K562 (cell line): Measurements from ENCODE around the gene BNIP3. TPM values are rescaled to one million over a fixed set of nuclear protein-coding genes. Genes with fewer than 3 reads are reported as not detected.

Experiments
- ATAC-seq: fragments of 200-7000 bp; cut with Tn5 transposase; 3 replicates; pipeline ENCODE4 v1.9.1; 2020; ENCODE audit warnings: moderate library complexity
- BruUV-seq: library from RNA; stranded (reverse); fragments of 400-500 nt; replicated peaks from 2 replicates; lab custom pipeline; 2021; lab: Mats Ljungman, UMichigan
- CTCF ChIA-PET: fragments of 300-600 bp; formaldehyde crosslinking; extraction: SDS; loops from one replicate; lab custom pipeline; 2021; ENCODE audit warnings: low intra/inter-chr PET ratio; lab: Yijun Ruan, JAX
- POLR2A ChIA-PET: fragments of 300-600, 350-650 bp; sonication (Branson Sonifier 250); formaldehyde crosslinking; extraction: SDS; loops from one replicate; lab custom pipeline; 2021; ENCODE audit warnings: antibody characterized with exemption, inconsistent platforms; lab: Yijun Ruan, JAX
- DNase-seq, 4 experiments: peaks; one replicate each; pipeline versions ENCODE4 v3.0.0 to v3.0.0-alpha.2; 2011 to 2018; ENCODE audit warnings: low spot score in 3 of 4, mixed read lengths in 3 of 4; ENCODE audit errors: extremely low read depth in 1 of 4
- FAIRE-seq: peaks from 2 replicates; lab custom pipeline; 2011; peaks lifted over from hg19 to GRCh38; lab: Jason Lieb, UNC
- H2AFZ ChIP-seq: 2 replicates; pipeline ENCODE4 v1.6.0; 2011; ENCODE audit warnings: low read depth, low read length, control low read depth, inconsistent platforms
- H3K27ac ChIP-seq: fragments of 200-600 bp; 3 replicates; pipeline ENCODE4 v1.8.0; 2011; ENCODE audit warnings: low read depth, mild to moderate bottlenecking, control low read depth, inconsistent platforms, low read length, moderate library complexity, mixed read lengths; ENCODE audit errors: extremely low read depth
- H3K27me3 ChIP-seq, 2 experiments: fragments of 300-600 bp in 1 of 2; 2 replicates in 1 of 2; 3 replicates in 1 of 2; pipeline versions ENCODE4 v1.6.0 to v1.8.0; 2011; ENCODE audit warnings: inconsistent platforms in 2 of 2, low read length in 2 of 2, mild to moderate bottlenecking in 1 of 2, mixed read lengths in 1 of 2, moderate library complexity in 1 of 2; ENCODE audit not compliant: control insufficient read depth in 2 of 2, insufficient read depth in 2 of 2
- H3K36me3 ChIP-seq: fragments of 300-600 bp; 3 replicates; pipeline ENCODE4 v1.8.0; 2011; ENCODE audit warnings: mild to moderate bottlenecking, low read length, inconsistent platforms; ENCODE audit not compliant: control insufficient read depth, insufficient read depth
- H3K4me1 ChIP-seq, 2 experiments: fragments of 200-600 bp in 1 of 2; replicated peaks in 1 of 2; 2 replicates in 1 of 2; 3 replicates in 1 of 2; pipeline versions ENCODE4 v1.5.1 to v1.8.0; 2011; ENCODE audit warnings: inconsistent platforms in 2 of 2, low read length in 2 of 2, mild to moderate bottlenecking in 1 of 2, mixed read lengths in 1 of 2, moderate library complexity in 1 of 2; ENCODE audit not compliant: control insufficient read depth in 2 of 2, insufficient read depth in 2 of 2
- H3K4me2 ChIP-seq: 2 replicates; pipeline ENCODE4 v1.6.1; 2011; ENCODE audit warnings: low read length, control low read depth, inconsistent platforms, mixed read lengths; ENCODE audit not compliant: insufficient read depth
- H3K4me3 ChIP-seq: fragments of 200-600 bp; sonication (generic), shearing (Covaris generic); 2 replicates; pipeline ENCODE4 v1.5.1; 2016; ENCODE audit warnings: control low read depth, inconsistent platforms
- H3K79me2 ChIP-seq: fragments of 200-600 bp; 3 replicates; pipeline ENCODE4 v1.8.0; 2011; ENCODE audit warnings: low read length, inconsistent platforms; ENCODE audit not compliant: control insufficient read depth, insufficient read depth
- H3K9ac ChIP-seq, 2 experiments: 2 replicates each; pipeline versions ENCODE4 v1.6.0 to v1.6.1; 2011; ENCODE audit warnings: low read depth in 2 of 2, low read length in 2 of 2, control low read depth in 1 of 2, inconsistent platforms in 1 of 2, mild to moderate bottlenecking in 1 of 2, mixed read lengths in 1 of 2; ENCODE audit not compliant: insufficient read depth in 1 of 2
- H3K9me1 ChIP-seq: one replicate; pipeline ENCODE4 v1.6.0; 2011; ENCODE audit warnings: inconsistent platforms, mild to moderate bottlenecking, low read length, moderate library complexity; ENCODE audit not compliant: control insufficient read depth, insufficient read depth
- H3K9me3 ChIP-seq: replicated peaks from 2 replicates; pipeline ENCODE4 v1.5.1; 2011; ENCODE audit warnings: low read depth, low read length, inconsistent platforms; ENCODE audit not compliant: control insufficient read depth, insufficient read depth
- H4K20me1 ChIP-seq: replicated peaks from 2 replicates; pipeline ENCODE4 v1.6.1; 2011; ENCODE audit warnings: low read length, inconsistent platforms, mixed read lengths; ENCODE audit not compliant: control insufficient read depth, insufficient read depth
- CHD1 ChIP-seq: fragments of 200-600 bp; sonication (generic); IDR thresholded peaks from one replicate; pipeline ENCODE4 v1.6.1; 2012; ENCODE audit warnings: mild to moderate bottlenecking, moderate library complexity, low read length, inconsistent platforms
- DNMT1 ChIP-seq: fragments of 450-650 bp; IDR thresholded peaks from 2 replicates; pipeline ENCODE4 v1.6.1; 2016; ENCODE audit warnings: antibody characterized with exemption, mild to moderate bottlenecking
- MLX ChIP-seq, 2 experiments: fragments of 450-650 bp in 1 of 2; sonication (generic) in 1 of 2; formaldehyde crosslinking; conservative IDR thresholded peaks; 2 replicates each; pipeline versions ENCODE4 v1.4.0 to v1.8.1; 2020 to 2022; ENCODE audit warnings: mild to moderate bottlenecking in 1 of 2, missing genetic modification reagents in 1 of 2
- PATZ1 ChIP-seq: fragments of 250-450 bp; sonication (Bioruptor Pico); IDR thresholded peaks from 2 replicates; pipeline ENCODE4 v1.5.0; 2020; ENCODE audit warnings: mild to moderate bottlenecking, borderline replicate concordance
- TAF15 ChIP-seq: fragments of 200-400 bp; formaldehyde crosslinking; IDR thresholded peaks from 2 replicates; pipeline ENCODE4 v1.6.1; 2017; ENCODE audit warnings: mild to moderate bottlenecking, low read depth, low read length, moderate library complexity
- TCFL5 ChIP-seq: fragments of 250-450 bp; sonication (Bioruptor Pico); conservative IDR thresholded peaks from 2 replicates; pipeline ENCODE4 v1.6.1; 2021; ENCODE audit warnings: mild to moderate bottlenecking, moderate library complexity, matching md5 sums
- TSHZ1 ChIP-seq: fragments of 250-450 bp; sonication (Bioruptor Pico); IDR thresholded peaks from 2 replicates; pipeline ENCODE4 v1.4.0; 2020; ENCODE audit warnings: mild to moderate bottlenecking, moderate library complexity
- WGBS: fragments of 100-300 bp; shearing (Covaris generic); methylation state at CpG from one replicate; pipeline ENCODE4 v1.1.6; 2016; ENCODE audit warnings: low coverage, mixed read lengths; ENCODE audit not compliant: insufficient coverage; ENCODE audit errors: missing lambda C conversion rate; 5-methylcytosine and 5-hydroxymethylcytosine counted together
- in situ Hi-C: fragments of 300-500 bp; cut with MboI; formaldehyde crosslinking; loops from 4 replicates; pipeline ENCODE4 v1.15.0; 2018; ENCODE audit warnings: inconsistent platforms, mixed read lengths
- intact Hi-C: fragments of 100-400 bp; cut with micrococcal nuclease; formaldehyde crosslinking; loops from 2 replicates; pipeline ENCODE4 v1.14.2; 2022
- polyA plus RNA-seq, 8 experiments: library from polyadenylated mRNA; depleted of rRNA in 4 of 8; stranded (reverse) in 5 of 8; unstranded in 3 of 8; fragments of >200 nt; fragmentation: Nextera tagmentation in 2 of 8; fragmentation: Illumina TruSeq in 1 of 8; extraction: Ambion mirVana in 2 of 8; extraction: Trizol in 1 of 8; gene quantifications; 2 replicates each; pipeline versions ENCODE4 v1.2.1 to v1.2.3, GENCODE V29; 2011 to 2014; ENCODE audit warnings: inconsistent platforms in 1 of 8, missing spikeins in 1 of 8
- total RNA-seq, 7 experiments: library from RNA; depleted of rRNA in 6 of 7; stranded (reverse); fragments of >200 nt in 6 of 7; fragmentation: Illumina TruSeq in 2 of 7; extraction: Trizol in 2 of 7; gene quantifications; 2 replicates each; pipeline versions ENCODE4 v1.2.1 to v1.2.3, GENCODE V29; 2011 to 2021; ENCODE audit warnings: low replicate concordance in 1 of 7
- TF ChIP-seq, protein P1 (sequence below): IDR thresholded peaks from 3 replicates; pipeline ENCODE4 v1.6.1; 2011; ENCODE audit warnings: borderline replicate concordance, mild to moderate bottlenecking; ENCODE audit not compliant: insufficient read length, insufficient read depth
- TF ChIP-seq, protein P2 (sequence below): fragments of 250-450 bp; sonication (Bioruptor Pico); IDR thresholded peaks from 2 replicates; pipeline ENCODE4 v1.5.0; 2021; ENCODE audit warnings: mild to moderate bottlenecking, moderate library complexity

BNIP3 gene
- total and polyA plus RNA-seq, 9 of the 15 experiments (the other 6 are each of a cell fraction or from before 2014, with no cell fraction given) = 9.2 to 119 (median 42.2) TPM

DNA sequence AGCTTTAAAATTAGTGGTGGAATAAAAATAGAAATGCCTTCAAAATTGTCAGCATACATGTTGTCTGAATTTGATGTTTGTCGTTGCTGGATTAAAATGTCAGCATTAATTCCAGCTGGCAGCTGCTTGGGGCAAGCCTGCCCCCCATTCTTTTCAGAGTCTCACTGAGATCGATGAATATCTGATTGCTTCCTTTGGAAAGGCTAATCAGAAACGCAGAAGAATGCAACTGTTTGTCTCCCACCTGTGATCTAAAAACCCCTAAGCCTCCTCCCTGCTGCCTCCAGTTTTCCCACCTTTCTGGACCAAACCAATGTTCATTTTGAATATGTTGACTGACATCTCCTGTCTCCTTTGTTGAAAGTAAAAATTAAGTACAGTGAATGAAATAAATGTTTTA lies 27.9 kb upstream of the BNIP3 start:
- H3K9ac ChIP-seq = no peak overlapping the region
- POLR2A ChIA-PET = interaction anchor here (0.5 kb wide), 1 partner anchor 12 kb away, joined by 4 read pairs; no protein-coding TSS in a partner anchor
- H3K4me3 ChIP-seq = no peak overlapping the region
- ATAC-seq (no peak), FAIRE-seq (no peak), DNase-seq (no peak)
- no peak overlapping the region for H3K27ac ChIP-seq
- peaks cover 2% of the 10 kb centered on the region; the same call in 1 of the 2 replicates for H3K9me3 ChIP-seq
- TF ChIP-seq TAF15 (no peak), DNMT1 (no peak), TSHZ1 (CRISPR knock-in tag) (no peak), TCFL5 (CRISPR knock-in tag) (no peak), MLX (CRISPR knock-in tag; conservative IDR thresholded peaks at IDR 0.05) (no peak), CHD1 (no peak), PATZ1 (CRISPR knock-in tag) (no peak)
- TF ChIP-seq, protein P1, sequence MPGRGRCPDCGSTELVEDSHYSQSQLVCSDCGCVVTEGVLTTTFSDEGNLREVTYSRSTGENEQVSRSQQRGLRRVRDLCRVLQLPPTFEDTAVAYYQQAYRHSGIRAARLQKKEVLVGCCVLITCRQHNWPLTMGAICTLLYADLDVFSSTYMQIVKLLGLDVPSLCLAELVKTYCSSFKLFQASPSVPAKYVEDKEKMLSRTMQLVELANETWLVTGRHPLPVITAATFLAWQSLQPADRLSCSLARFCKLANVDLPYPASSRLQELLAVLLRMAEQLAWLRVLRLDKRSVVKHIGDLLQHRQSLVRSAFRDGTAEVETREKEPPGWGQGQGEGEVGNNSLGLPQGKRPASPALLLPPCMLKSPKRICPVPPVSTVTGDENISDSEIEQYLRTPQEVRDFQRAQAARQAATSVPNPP = no peak
- TF ChIP-seq, protein P2, sequence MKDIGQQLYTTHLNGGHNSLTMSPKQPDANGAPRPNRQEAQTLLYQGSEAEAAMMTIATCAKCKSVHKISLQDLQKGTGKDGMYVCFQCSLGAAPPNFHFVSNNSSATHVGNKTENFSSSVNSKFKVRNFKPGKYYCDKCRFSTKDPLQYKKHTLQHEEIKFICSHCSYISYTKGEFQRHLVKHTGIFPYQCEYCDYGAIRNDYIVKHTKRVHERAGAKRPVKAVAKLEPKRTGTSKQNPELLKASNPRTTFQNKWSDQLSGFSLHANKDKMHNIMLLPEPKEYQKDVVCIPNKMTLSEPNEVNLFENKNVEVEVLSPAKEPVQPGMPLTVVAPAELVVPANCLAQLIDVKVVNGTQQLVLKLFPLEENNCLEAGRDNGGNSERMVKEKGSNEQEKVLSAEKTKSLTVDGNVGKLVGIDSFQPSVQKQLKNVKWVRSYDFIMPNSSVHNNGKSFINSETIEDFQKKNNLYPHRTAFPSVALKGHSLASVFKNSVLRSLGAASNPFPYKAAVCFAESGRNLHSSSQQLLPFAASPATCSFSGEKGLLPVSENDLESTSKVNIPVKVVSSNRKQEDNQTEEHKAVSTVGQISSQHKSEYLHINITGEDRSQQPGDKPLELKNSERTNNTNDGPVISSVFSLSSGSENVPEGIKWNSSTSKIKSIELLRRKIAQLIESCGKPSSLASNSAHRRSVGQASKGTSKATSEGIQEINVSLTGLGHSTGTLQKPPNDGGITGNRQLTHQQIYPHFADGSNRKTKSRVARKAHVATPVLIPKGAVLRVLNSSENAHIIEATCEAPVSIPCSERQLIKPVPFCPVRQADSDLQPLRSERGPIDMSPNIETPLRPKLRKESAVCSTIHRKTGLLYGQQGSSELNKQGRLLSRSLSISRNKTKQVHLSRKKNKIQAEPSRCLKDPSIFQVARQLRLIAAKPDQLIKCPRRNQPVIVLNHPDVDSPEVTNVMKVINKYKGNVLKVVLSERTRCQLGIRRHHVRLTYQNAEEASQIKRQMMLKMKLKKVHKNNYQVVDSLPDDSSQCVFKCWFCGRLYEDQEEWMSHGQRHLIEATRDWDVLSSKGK = no peak
- no peaks in the 10 kb centered on the region; a peak in 1 of 5 replicates for H3K4me1 ChIP-seq
- no TSS peak for BruUV-seq
- CTCF ChIA-PET = no interaction called here
- intact Hi-C loops (no loop called here), in situ Hi-C loops (no loop called here)
- H3K9me1 ChIP-seq = no peaks in the 10 kb centered on the region
- no peak overlapping the region for H3K4me2 ChIP-seq
- WGBS = 21% methylated on average over 3 of the region's 3 CpGs
- no peaks in the 10 kb centered on the region for H3K79me2 ChIP-seq
- H2AFZ ChIP-seq = no peak overlapping the region
- no peaks in the 10 kb centered on the region for H4K20me1 ChIP-seq
- H3K27me3 ChIP-seq = peaks cover 0 to under 1% of the 10 kb centered on the region in 2 experiments; a peak in 1 of 5 replicates
- H3K36me3 ChIP-seq = no peaks in the 10 kb centered on the region
